NCI-H1930 (cell line): ENCODE data around the gene OR52K1.
A peak's percentile ranks its signal among the peaks of the same experiment; 100 is the strongest.
"Not testable (repeated sequence)": the region's sequence is repeated elsewhere in the genome, so short reads cannot be mapped to it uniquely, and the experiment has no call there.

Experiments
- DNase-seq, 2 experiments: peaks; one replicate each; lab custom pipeline; 2025; lab: John Stamatoyannopoulos, UW

The OR52K1 gene

GRCh38 chr11:4491878-4492606, 9.6 kb downstream of the OR52K1 start:
- no peak for DNase-seq

- no peak for DNase-seq
These were observed 11.0 kb downstream of the OR52K1 start for GRCh38 chr11:4493480-4493818.

DNA sequence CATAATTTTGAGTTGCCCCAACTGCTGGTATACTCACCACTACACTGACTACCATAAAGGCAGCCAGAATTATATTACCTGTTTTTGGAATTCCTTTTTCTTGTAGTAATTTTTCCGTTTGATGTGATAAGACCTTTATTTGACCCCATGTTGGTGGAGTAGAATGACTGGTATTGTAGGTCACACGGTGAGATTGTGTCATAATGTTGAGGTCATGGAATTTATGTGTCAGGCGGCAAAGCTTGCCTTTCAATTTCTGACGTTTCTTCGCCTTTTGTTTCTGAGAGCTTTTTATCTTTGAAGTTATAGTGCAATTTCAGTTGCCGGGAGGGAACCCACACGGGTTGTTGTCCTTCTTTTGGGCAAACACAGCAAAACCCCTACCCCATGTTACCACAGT, 13.0 kb downstream of the OR52K1 start:
- no peak for DNase-seq

DNA sequence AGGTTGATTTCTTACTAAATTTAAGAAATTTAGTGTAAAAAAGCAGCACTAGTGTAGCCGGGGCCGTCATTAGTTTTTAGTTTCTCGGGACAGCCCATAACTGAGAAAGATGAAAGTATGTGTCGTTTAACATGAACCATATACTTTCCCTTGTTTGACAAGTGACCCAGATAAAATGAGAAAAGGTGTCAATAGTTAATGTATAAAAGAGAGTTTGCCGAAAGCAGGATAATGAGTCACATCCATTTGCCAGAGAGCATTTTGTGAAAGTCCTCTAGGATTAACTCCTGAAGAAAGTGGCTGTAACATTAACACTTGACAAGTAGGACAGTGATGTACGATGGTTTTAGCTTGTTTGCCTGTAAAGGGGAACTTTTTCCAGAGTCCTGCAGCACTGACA, 13.5 kb downstream of the OR52K1 start:
- no peak for DNase-seq

GRCh38 chr11:4496557-4497248, 14.3 kb downstream of the OR52K1 start:
- no peak for DNase-seq

DNA sequence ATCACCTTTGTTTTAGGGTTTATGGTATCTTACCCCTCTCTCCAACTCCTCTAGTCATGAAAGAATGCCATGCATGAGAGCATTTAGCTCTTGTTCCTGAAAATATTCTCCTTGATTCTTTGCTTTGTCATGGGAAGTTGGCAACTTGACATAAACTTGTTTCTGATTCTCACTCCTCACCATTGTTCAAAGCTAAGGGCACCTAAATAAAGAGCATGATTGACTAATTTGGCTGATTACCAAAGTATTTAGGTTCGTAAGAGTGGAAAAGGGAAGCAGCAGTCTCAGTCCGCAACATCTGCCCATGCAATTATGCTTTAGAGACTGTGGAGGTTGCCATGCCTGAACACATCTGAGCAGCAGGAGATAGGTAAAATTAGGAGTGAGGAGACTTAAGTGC, 26.4 kb downstream of the OR52K1 start:
- DNase-seq, result no peak

- DNase-seq, result no peak
These were observed 29.1 kb downstream of the OR52K1 start for GRCh38 chr11:4511282-4512245.

DNA sequence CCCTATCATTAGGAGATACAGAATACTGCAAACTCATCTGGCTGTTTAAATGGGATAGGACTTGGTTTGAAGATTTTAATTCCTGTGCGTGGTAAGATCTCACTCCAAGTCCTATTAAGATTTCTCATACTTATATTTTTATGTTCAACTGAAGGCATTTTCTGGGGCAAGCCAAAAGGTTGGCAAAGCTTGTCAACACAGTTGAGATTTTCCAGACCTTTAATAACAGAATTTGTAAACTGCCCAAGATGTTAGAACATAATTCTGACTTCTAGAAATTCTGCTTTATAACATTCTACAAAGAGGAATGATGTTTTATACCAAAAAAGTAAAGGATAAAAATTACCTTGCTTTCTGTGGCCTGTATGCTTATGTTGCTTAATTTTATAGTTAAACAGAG, 31.8 kb downstream of the OR52K1 start:
- DNase-seq, result no peak

DNA sequence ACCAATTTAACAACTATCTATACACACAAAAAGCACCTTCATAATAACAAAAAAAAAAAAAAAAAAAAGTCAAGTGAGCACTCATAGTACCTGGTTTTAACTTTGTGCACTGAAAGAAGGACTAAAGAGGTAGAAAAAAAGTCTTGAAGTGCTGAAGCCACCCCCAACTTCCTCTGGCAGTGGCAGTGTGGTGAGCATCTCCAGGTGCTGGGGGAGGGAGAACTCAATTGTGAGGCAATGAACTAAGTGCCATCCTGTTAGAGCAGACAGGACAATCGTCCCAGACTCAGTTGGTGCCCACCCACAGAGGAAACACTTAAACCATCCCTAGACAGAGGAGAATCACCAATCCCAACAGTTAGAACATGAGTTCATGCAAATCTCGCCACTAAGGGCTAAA, 39.9 kb downstream of the OR52K1 start:
- DNase-seq, result no peak

- DNase-seq, result no peak
These were observed 40.3 kb downstream of the OR52K1 start for GRCh38 chr11:4522752-4523151.

GRCh38 chr11:4523666-4524065, 41.2 kb downstream of the OR52K1 start:
- DNase-seq, result no peak

DNA sequence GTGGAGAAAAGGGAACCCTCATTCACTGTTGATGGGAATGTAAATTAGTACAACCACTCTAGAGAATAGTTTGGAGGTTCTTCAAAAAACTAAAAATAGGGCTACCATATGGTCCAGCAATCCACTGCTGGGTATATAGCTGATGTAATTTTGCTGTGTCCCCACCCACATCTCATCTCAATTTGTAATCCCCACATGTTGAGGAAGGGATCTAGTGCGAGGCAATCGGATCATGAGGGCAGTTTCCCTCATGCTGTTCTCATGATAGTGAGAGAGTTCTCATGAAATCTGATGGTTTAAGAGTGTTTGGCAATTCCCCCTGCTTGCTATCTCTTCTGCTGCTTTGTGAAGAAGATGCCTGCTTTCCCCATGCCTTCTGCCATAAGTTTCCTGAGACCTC, 45.5 kb downstream of the OR52K1 start:
- DNase-seq, result no peak

- DNase-seq, result not testable (repeated sequence)
These were observed 49.2 kb downstream of the OR52K1 start for GRCh38 chr11:4531686-4532085.

DNA sequence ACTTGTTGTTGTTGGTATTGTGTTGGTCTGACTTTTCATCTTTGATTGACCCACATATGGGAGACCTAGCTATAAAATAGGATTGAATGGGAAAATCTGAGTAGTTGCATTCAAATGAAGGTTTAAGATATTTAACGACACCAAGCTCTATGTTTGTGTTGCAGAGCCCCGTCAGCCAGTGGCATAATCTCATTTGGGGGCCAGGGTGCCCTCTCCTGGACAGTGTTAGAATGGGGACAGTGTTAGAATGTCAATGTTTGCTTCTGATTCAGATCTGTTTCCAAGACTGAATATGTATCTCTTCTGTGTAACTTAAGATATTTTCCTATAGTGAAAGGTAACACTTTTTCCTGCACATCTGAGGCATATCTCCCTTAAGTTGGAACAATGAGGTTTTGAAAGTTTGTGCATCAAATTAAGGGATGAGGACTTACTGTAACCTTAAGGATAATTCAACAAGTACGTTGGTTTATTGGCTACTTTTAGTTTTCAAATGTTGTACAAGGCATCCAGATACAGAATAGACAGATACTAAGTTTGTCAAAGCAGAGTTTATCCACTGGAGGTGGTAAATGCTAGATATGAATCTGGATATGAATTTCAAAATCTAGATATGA, 57.3 kb downstream of the OR52K1 start:
- peak in 1 of 2 experiments; percentile 13 for DNase-seq

DNA sequence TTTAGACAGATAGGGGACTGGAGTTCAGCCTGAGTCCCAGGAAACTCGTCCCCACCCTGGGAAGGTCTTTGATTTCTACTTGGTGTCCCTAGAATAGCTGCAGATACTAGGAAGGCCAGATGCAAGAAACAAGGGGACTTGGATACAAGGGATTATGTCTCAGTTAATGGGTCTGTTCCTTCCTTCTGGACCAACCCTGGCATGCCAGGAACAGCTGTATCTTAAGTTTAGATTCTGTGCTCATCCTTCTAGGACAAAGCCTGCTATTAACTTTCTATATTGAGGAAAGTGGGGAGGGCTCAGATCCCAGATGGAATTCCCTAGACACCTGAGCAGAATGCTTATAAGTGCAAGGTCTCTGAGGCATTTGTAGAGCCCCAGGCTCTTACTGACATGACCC, 58.6 kb downstream of the OR52K1 start:
- no peak for DNase-seq
